G401 (cell line): ENCODE data around the gene CCDC159. TPM values are rescaled to one million over a fixed set of nuclear protein-coding genes. Genes with fewer than 3 reads are reported as not detected.
"Not testable (repeated sequence)": the region's sequence is repeated elsewhere in the genome, so short reads cannot be mapped to it uniquely, and the experiment has no call there.

Source experiments
- DNase-seq: peaks from one replicate; pipeline ENCODE4 v3.0.0-alpha.2; 2015; ENCODE audit warnings: low spot score
- in situ Hi-C: cut with HindIII; loops from 2 replicates; pipeline ENCODE4 v1.10.0; 2016; ENCODE audit warnings: low sequenced_read_pairs, mixed read lengths
- total RNA-seq: library from RNA; depleted of rRNA; stranded (reverse); fragments of >200 nt; shearing (Covaris generic); gene quantifications from 2 replicates; pipeline ENCODE4 v1.2.3, GENCODE V29; 2014

CCDC159 gene
- total RNA-seq, 1 experiment from 2014 or later: 2.6 TPM

- no peak for DNase-seq
- in situ Hi-C loops: no loop called here
Observed at GRCh38 chr19:11361771-11362731, 15.7 kb downstream of the CCDC159 start.

GRCh38 chr19:11363881-11364280 is 17.6 kb downstream of the CCDC159 start:
- in situ Hi-C loops: no loop called here
- DNase-seq: no peak

- no peak for DNase-seq
- in situ Hi-C loops: no loop called here
Observed at GRCh38 chr19:11364296-11364904, 18.1 kb downstream of the CCDC159 start.

GRCh38 chr19:11364935-11365334 is 18.6 kb downstream of the CCDC159 start:
- in situ Hi-C loops: no loop called here
- no peak for DNase-seq

- no peak for DNase-seq
- in situ Hi-C loops: no loop called here
Observed at GRCh38 chr19:11365557-11366117, 19.3 kb downstream of the CCDC159 start.

GRCh38 chr19:11367528-11367927 is 21.2 kb downstream of the CCDC159 start:
- DNase-seq: no peak
- in situ Hi-C loops: no loop called here

GRCh38 chr19:11370744-11371143 is 24.4 kb downstream of the CCDC159 start:
- in situ Hi-C loops: no loop called here
- DNase-seq: no peak

- DNase-seq: peak; percentile 81
- in situ Hi-C loops: no loop called here
Observed at GRCh38 chr19:11373166-11373884, 27.0 kb downstream of the CCDC159 start.

- DNase-seq: no peak
- in situ Hi-C loops: no loop called here
Observed at GRCh38 chr19:11373885-11374432, 27.6 kb downstream of the CCDC159 start.

- in situ Hi-C loops: no loop called here
Observed at GRCh38 chr19:11374433-11375142, 28.3 kb downstream of the CCDC159 start, which contains the start of gene SWSAP1. TSS of gene SWSAP1 (plus strand) at chr19:11374666. CDS start at chr19:11374681, 15 bp downstream.

GRCh38 chr19:11375143-11375948 is 29.0 kb downstream of the CCDC159 start:
- in situ Hi-C loops: no loop called here
- no peak for DNase-seq

More at GRCh38 chr19:11374433-11375142, 28.3 kb downstream of the CCDC159 start, which contains the start of gene SWSAP1:
- DNase-seq: peak; percentile 100

- in situ Hi-C loops: no loop called here
- peak; percentile 27 for DNase-seq
Observed at GRCh38 chr19:11377237-11377636, 30.9 kb downstream of the CCDC159 start.

- DNase-seq: no peak
- in situ Hi-C loops: no loop called here
Observed at GRCh38 chr19:11377756-11378155, 31.4 kb downstream of the CCDC159 start.

GRCh38 chr19:11378319-11379189 is 32.2 kb downstream of the CCDC159 start:
- in situ Hi-C loops: no loop called here
- peak; percentile 59 for DNase-seq

- DNase-seq, in situ Hi-C loops: not testable (repeated sequence)
Observed at GRCh38 chr19:11379269-11379845, 33.0 kb downstream of the CCDC159 start.

- in situ Hi-C loops: no loop called here
- DNase-seq: no peak
Observed at GRCh38 chr19:11379857-11380350, 33.6 kb downstream of the CCDC159 start.
